NCI-H460 (cell line): ENCODE measurements around the gene WWOX. TPM values are rescaled to one million over a fixed set of nuclear protein-coding genes. Genes with fewer than 3 reads are reported as not detected.

Source experiments
- DNase-seq: peaks from one replicate; pipeline ENCODE4 v3.0.0-alpha.2; 2016; ENCODE audit warnings: low read depth; ENCODE audit errors: extremely low read depth
- total RNA-seq: library from RNA; depleted of rRNA; stranded (reverse); fragments of >200 nt; shearing (Covaris generic); gene quantifications from 2 replicates; pipeline ENCODE4 v1.2.3, GENCODE V29; 2014

WWOX gene
- total RNA-seq, 1 experiment from 2014 or later = 11.1 TPM

GRCh38 chr16:78189121-78189520, 89.7 kb downstream of the WWOX start:
- no peak for DNase-seq

GRCh38 chr16:78192734-78193488, 93.5 kb downstream of the WWOX start:
- no peak for DNase-seq

GRCh38 chr16:78194948-78195347, 95.5 kb downstream of the WWOX start:
- DNase-seq = no peak

GRCh38 chr16:78195797-78196196, 96.3 kb downstream of the WWOX start:
- no peak for DNase-seq

GRCh38 chr16:78196502-78196901, 97.0 kb downstream of the WWOX start:
- no peak for DNase-seq

GRCh38 chr16:78198288-78198687, 98.8 kb downstream of the WWOX start:
- DNase-seq = no peak

- DNase-seq = no peak
These were observed 100.0 kb downstream of the WWOX start for GRCh38 chr16:78199325-78200022.

- DNase-seq = no peak
These were observed 100.6 kb downstream of the WWOX start for GRCh38 chr16:78200023-78200389.

GRCh38 chr16:78200623-78201096, 101.2 kb downstream of the WWOX start:
- no peak for DNase-seq

GRCh38 chr16:78205506-78205905, 106.1 kb downstream of the WWOX start:
- DNase-seq = no peak

- no peak for DNase-seq
These were observed 107.3 kb downstream of the WWOX start for GRCh38 chr16:78206623-78207223.

GRCh38 chr16:78209951-78210661, 110.7 kb downstream of the WWOX start:
- DNase-seq = no peak

GRCh38 chr16:78211020-78211599, 111.7 kb downstream of the WWOX start:
- DNase-seq = no peak

GRCh38 chr16:78211946-78212345, 112.5 kb downstream of the WWOX start:
- no peak for DNase-seq

GRCh38 chr16:78212674-78213073, 113.2 kb downstream of the WWOX start:
- DNase-seq = no peak

- no peak for DNase-seq
These were observed 114.3 kb downstream of the WWOX start for GRCh38 chr16:78213751-78214150.

GRCh38 chr16:78215222-78215621, 115.8 kb downstream of the WWOX start:
- DNase-seq = no peak

- DNase-seq = no peak
These were observed 116.8 kb downstream of the WWOX start for GRCh38 chr16:78216166-78216745.

- no peak for DNase-seq
These were observed 117.8 kb downstream of the WWOX start for GRCh38 chr16:78217276-78217675.

GRCh38 chr16:78218279-78218678, 118.8 kb downstream of the WWOX start:
- DNase-seq = no peak
